ENCODE results near the gene SEMA4G.

The SEMA4G gene

DNA sequence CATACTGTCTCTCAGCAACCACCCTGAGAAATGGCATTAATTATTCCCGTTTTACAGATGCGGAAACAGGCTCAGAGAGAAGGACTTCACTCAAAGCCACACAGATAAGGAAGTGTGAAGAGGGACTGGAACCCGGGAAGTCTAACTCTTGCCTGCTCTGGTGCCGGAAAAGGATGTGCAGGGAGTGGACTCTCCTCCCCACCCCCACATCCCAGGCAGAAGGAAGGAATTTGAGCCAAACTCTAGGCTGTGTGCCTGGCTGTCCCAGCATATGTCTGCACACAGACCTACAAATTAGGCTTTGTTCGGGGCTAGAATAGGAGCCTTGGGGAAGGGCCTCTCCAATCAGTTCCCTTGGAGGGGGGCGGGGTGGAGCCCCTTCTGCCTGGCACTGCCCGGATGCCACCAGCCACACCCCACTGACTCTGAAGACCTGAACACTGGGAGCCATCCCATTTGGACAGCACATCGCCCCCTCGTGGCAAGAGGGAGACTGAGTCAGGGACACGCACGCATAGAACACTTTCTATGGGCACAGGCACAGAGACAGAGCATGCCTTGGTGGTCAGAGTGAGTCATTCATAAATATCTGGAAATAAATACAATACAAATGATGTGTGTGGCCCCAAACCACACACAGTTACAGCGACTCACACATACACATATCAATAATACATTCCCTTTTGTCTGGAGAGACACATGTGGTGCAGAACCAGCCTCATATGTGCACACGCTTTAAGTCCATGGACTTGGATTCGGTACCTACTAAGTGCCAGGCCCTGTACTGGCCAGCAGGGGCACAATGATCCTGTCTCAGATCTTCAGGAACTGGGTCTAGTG, 43.4 kb downstream of the SEMA4G start (continued):
- TF ChIP-seq GLIS1 (tag by site-specific recombination; IDR thresholded peaks at IDR 0.05) (peak; percentile 14; the same call in 1 of the 2 replicates), BCL11A (tag by site-specific recombination; IDR thresholded peaks at IDR 0.05; ENCODE audit: low read depth) (no peak; the same call in 1 of the 2 replicates), ZNF571 (tag by site-specific recombination; IDR thresholded peaks at IDR 0.05) (no peak), ZNF621 (tag by site-specific recombination; IDR thresholded peaks at IDR 0.05) (no peak), ZNF677 (tag by site-specific recombination; IDR thresholded peaks at IDR 0.05) (no peak), ZBTB7A (tag by site-specific recombination; IDR thresholded peaks at IDR 0.05; ENCODE audit: low read depth) (no peak), ZBTB44 (tag by site-specific recombination; IDR thresholded peaks at IDR 0.05) (no peak), PATZ1 (tag by site-specific recombination; IDR thresholded peaks at IDR 0.05) (no peak; the same call in 1 of the 2 replicates), ZNF624 (tag by site-specific recombination; IDR thresholded peaks at IDR 0.05) (no peak), ZNF561 (tag by site-specific recombination; IDR thresholded peaks at IDR 0.05; ENCODE audit: borderline replicate concordance) (peak; percentile 74; the same call in 1 of the 2 replicates), ZNF16 (tag by site-specific recombination; IDR thresholded peaks at IDR 0.05; ENCODE audit: low read depth) (no peak), ZNF76 (tag by site-specific recombination; IDR thresholded peaks at IDR 0.05; ENCODE audit: borderline replicate concordance, low read depth) (no peak), EGR2 (tag by site-specific recombination; IDR thresholded peaks at IDR 0.05; ENCODE audit: low read depth) (no peak), ZNF629 (tag by site-specific recombination; IDR thresholded peaks at IDR 0.05) (peak; percentile 26; the same call in 1 of the 2 replicates), ZNF501 (tag by site-specific recombination; IDR thresholded peaks at IDR 0.05) (no peak), ZNF157 (tag by site-specific recombination; IDR thresholded peaks at IDR 0.05) (no peak), ZIC2 (tag by site-specific recombination; IDR thresholded peaks at IDR 0.05) (no peak), HOXD13 (CRISPR knock-in tag; IDR thresholded peaks at IDR 0.05; ENCODE audit: borderline replicate concordance) (no peak), TCF7L2 (IDR thresholded peaks at IDR 0.05; ENCODE audit: borderline replicate concordance, low read depth, low read length) (no peak), ZBTB48 (tag by site-specific recombination; IDR thresholded peaks at IDR 0.05) (0 out of 2 replicates have a peak, but pooled peaks have one; percentile 16), BCL11B (tag by site-specific recombination; IDR thresholded peaks at IDR 0.05; ENCODE audit: low read depth) (no peak)
- TF ChIP-seq, protein P1, sequence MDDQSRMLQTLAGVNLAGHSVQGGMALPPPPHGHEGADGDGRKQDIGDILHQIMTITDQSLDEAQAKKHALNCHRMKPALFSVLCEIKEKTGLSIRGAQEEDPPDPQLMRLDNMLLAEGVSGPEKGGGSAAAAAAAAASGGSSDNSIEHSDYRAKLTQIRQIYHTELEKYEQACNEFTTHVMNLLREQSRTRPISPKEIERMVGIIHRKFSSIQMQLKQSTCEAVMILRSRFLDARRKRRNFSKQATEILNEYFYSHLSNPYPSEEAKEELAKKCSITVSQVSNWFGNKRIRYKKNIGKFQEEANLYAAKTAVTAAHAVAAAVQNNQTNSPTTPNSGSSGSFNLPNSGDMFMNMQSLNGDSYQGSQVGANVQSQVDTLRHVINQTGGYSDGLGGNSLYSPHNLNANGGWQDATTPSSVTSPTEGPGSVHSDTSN (CRISPR knock-in tag; IDR thresholded peaks at IDR 0.05), result no peak
- TF ChIP-seq, protein P2, sequence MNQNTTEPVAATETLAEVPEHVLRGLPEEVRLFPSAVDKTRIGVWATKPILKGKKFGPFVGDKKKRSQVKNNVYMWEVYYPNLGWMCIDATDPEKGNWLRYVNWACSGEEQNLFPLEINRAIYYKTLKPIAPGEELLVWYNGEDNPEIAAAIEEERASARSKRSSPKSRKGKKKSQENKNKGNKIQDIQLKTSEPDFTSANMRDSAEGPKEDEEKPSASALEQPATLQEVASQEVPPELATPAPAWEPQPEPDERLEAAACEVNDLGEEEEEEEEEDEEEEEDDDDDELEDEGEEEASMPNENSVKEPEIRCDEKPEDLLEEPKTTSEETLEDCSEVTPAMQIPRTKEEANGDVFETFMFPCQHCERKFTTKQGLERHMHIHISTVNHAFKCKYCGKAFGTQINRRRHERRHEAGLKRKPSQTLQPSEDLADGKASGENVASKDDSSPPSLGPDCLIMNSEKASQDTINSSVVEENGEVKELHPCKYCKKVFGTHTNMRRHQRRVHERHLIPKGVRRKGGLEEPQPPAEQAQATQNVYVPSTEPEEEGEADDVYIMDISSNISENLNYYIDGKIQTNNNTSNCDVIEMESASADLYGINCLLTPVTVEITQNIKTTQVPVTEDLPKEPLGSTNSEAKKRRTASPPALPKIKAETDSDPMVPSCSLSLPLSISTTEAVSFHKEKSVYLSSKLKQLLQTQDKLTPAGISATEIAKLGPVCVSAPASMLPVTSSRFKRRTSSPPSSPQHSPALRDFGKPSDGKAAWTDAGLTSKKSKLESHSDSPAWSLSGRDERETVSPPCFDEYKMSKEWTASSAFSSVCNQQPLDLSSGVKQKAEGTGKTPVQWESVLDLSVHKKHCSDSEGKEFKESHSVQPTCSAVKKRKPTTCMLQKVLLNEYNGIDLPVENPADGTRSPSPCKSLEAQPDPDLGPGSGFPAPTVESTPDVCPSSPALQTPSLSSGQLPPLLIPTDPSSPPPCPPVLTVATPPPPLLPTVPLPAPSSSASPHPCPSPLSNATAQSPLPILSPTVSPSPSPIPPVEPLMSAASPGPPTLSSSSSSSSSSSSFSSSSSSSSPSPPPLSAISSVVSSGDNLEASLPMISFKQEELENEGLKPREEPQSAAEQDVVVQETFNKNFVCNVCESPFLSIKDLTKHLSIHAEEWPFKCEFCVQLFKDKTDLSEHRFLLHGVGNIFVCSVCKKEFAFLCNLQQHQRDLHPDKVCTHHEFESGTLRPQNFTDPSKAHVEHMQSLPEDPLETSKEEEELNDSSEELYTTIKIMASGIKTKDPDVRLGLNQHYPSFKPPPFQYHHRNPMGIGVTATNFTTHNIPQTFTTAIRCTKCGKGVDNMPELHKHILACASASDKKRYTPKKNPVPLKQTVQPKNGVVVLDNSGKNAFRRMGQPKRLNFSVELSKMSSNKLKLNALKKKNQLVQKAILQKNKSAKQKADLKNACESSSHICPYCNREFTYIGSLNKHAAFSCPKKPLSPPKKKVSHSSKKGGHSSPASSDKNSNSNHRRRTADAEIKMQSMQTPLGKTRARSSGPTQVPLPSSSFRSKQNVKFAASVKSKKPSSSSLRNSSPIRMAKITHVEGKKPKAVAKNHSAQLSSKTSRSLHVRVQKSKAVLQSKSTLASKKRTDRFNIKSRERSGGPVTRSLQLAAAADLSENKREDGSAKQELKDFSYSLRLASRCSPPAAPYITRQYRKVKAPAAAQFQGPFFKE (tag by site-specific recombination; IDR thresholded peaks at IDR 0.05; ENCODE audit: borderline replicate concordance), result no peak
- TF ChIP-seq, protein P3, sequence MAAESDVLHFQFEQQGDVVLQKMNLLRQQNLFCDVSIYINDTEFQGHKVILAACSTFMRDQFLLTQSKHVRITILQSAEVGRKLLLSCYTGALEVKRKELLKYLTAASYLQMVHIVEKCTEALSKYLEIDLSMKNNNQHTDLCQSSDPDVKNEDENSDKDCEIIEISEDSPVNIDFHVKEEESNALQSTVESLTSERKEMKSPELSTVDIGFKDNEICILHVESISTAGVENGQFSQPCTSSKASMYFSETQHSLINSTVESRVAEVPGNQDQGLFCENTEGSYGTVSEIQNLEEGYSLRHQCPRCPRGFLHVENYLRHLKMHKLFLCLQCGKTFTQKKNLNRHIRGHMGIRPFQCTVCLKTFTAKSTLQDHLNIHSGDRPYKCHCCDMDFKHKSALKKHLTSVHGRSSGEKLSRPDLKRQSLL (tag by site-specific recombination; IDR thresholded peaks at IDR 0.05), result no peak
- TF ChIP-seq, protein P4, sequence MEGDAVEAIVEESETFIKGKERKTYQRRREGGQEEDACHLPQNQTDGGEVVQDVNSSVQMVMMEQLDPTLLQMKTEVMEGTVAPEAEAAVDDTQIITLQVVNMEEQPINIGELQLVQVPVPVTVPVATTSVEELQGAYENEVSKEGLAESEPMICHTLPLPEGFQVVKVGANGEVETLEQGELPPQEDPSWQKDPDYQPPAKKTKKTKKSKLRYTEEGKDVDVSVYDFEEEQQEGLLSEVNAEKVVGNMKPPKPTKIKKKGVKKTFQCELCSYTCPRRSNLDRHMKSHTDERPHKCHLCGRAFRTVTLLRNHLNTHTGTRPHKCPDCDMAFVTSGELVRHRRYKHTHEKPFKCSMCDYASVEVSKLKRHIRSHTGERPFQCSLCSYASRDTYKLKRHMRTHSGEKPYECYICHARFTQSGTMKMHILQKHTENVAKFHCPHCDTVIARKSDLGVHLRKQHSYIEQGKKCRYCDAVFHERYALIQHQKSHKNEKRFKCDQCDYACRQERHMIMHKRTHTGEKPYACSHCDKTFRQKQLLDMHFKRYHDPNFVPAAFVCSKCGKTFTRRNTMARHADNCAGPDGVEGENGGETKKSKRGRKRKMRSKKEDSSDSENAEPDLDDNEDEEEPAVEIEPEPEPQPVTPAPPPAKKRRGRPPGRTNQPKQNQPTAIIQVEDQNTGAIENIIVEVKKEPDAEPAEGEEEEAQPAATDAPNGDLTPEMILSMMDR (tag by site-specific recombination; IDR thresholded peaks at IDR 0.05), result peak; percentile 98

All from HEK293 (cell line).